GM10847 (cell line): ENCODE results near the gene JAML.

ENCODE experiments used
- POLR2A ChIP-seq: IDR thresholded peaks from 2 replicates; pipeline ENCODE4 v1.6.1; 2011; ENCODE audit not compliant: insufficient read length; ENCODE audit errors: extremely low read depth

JAML gene

GRCh38 chr11:118153976-118154375, 70.8 kb downstream of the JAML start:
- no peak for TF ChIP-seq POLR2A

GRCh38 chr11:118153516-118153915, 71.3 kb downstream of the JAML start:
- TF ChIP-seq POLR2A, result no peak

- TF ChIP-seq POLR2A, result no peak
These were observed 72.0 kb downstream of the JAML start, which contains the start of gene SCN4B for GRCh38 chr11:118152552-118153471. Gene SCN4B, minus strand, starts transcription at chr11:118152823. Its CDS starts 150 bp downstream, at chr11:118152673.

GRCh38 chr11:118152020-118152551, 72.7 kb downstream of the JAML start:
- no peak for TF ChIP-seq POLR2A

GRCh38 chr11:118151431-118151830, 73.4 kb downstream of the JAML start:
- TF ChIP-seq POLR2A, result no peak

GRCh38 chr11:118149493-118149892, 75.3 kb downstream of the JAML start:
- TF ChIP-seq POLR2A, result no peak

- TF ChIP-seq POLR2A, result no peak
These were observed 76.0 kb downstream of the JAML start for GRCh38 chr11:118148856-118149255.

- no peak for TF ChIP-seq POLR2A
These were observed 76.6 kb downstream of the JAML start for GRCh38 chr11:118148240-118148639.

GRCh38 chr11:118147502-118147901, 77.3 kb downstream of the JAML start:
- no peak for TF ChIP-seq POLR2A

GRCh38 chr11:118146554-118146953, 78.3 kb downstream of the JAML start:
- TF ChIP-seq POLR2A, result no peak

GRCh38 chr11:118145285-118146227, 79.3 kb downstream of the JAML start:
- no peak for TF ChIP-seq POLR2A

- TF ChIP-seq POLR2A, result no peak
These were observed 80.2 kb downstream of the JAML start for GRCh38 chr11:118144301-118145268.
